Measurements from ENCODE around the gene MAN1C1.

Gene MAN1C1

GRCh38 chr1:25807480-25808390 lies 191.1 kb downstream of the MAN1C1 start:
- DNase-seq, result no peak

- no peak for DNase-seq
Observed at GRCh38 chr1:25808481-25809244, 192.1 kb downstream of the MAN1C1 start.

- DNase-seq, result no peak
Observed at GRCh38 chr1:25809283-25809926, 192.8 kb downstream of the MAN1C1 start.

GRCh38 chr1:25809929-25810328 lies 193.3 kb downstream of the MAN1C1 start:
- DNase-seq, result no peak

GRCh38 chr1:25810341-25811299 lies 194.0 kb downstream of the MAN1C1 start:
- no peak for DNase-seq

- no peak for DNase-seq
Observed at GRCh38 chr1:25811384-25812082, 194.9 kb downstream of the MAN1C1 start.

- DNase-seq, result no peak
Observed at GRCh38 chr1:25813071-25813733, 196.6 kb downstream of the MAN1C1 start.

GRCh38 chr1:25813734-25814471 lies 197.3 kb downstream of the MAN1C1 start:
- no peak for DNase-seq

- no peak for DNase-seq
Observed at GRCh38 chr1:25814549-25815087, 198.0 kb downstream of the MAN1C1 start.

GRCh38 chr1:25815208-25816111 lies 198.9 kb downstream of the MAN1C1 start:
- no peak for DNase-seq

- DNase-seq, result no peak
Observed at GRCh38 chr1:25816112-25816718, 199.6 kb downstream of the MAN1C1 start.

- DNase-seq, result no peak
Observed at GRCh38 chr1:25817840-25818501, 201.4 kb downstream of the MAN1C1 start.

- no peak for DNase-seq
Observed at GRCh38 chr1:25818569-25818968, 202.0 kb downstream of the MAN1C1 start.

- DNase-seq, result peak; percentile 26
Observed at GRCh38 chr1:25819491-25820246, 203.1 kb downstream of the MAN1C1 start, which contains the start of gene MTFR1L. Gene MTFR1L, plus strand, starts transcription at chr1:25819954. Its CDS starts 3,151 bp downstream, at chr1:25823105.

- no peak for DNase-seq
Observed at GRCh38 chr1:25820247-25821111, 203.9 kb downstream of the MAN1C1 start.

- no peak for DNase-seq
Observed at GRCh38 chr1:25821112-25821476, 204.5 kb downstream of the MAN1C1 start.

Measured in NCI-H2029 treated with DMSO at 0.1 percent for 48 hours (cell line).